Erythroblast (primary cell): Measurements from ENCODE around the gene CASP3.
"Not testable (repeated sequence)": the region's sequence is repeated elsewhere in the genome, so short reads cannot be mapped to it uniquely, and the experiment has no call there.

Source experiments
- GATA1 ChIP-seq: IDR thresholded peaks from 2 replicates; pipeline ENCODE4 v1.6.1; 2011; ENCODE audit warnings: low read depth, mild to moderate bottlenecking, control low read depth, low read length, moderate library complexity
- POLR2A ChIP-seq: IDR thresholded peaks from 2 replicates; pipeline ENCODE4 v1.6.1; 2011; ENCODE audit warnings: mild to moderate bottlenecking, low read length

- TF ChIP-seq POLR2A, GATA1: not testable (repeated sequence)
Observed at GRCh38 chr4:184600982-184601381, 48.3 kb downstream of the CASP3 start.
